Endothelial cell of umbilical vein (primary cell): ENCODE results near the gene PCNT.

ENCODE experiments used
- CTCF ChIP-seq, 2 donors: IDR thresholded peaks; 1 replicate in 1 of 2; 2 replicates in 1 of 2; pipeline ENCODE4 v1.5.1; 2011; ENCODE audit warnings: low read length in 2 of 2, mild to moderate bottlenecking in 2 of 2, moderate library complexity in 2 of 2, control low read depth in 1 of 2, inconsistent platforms in 1 of 2, low read depth in 1 of 2; ENCODE audit not compliant: insufficient read depth in 1 of 2; ENCODE audit errors: extremely low read depth in 1 of 2
- EZH2 ChIP-seq: IDR thresholded peaks from 2 replicates; pipeline ENCODE4 v1.6.1; 2012; ENCODE audit warnings: borderline replicate concordance, low read depth, mild to moderate bottlenecking, moderate library complexity, low read length, inconsistent platforms; ENCODE audit not compliant: severe bottlenecking
- FOS ChIP-seq: IDR thresholded peaks from 2 replicates; pipeline ENCODE4 v1.6.1; 2011; ENCODE audit warnings: mild to moderate bottlenecking, low read length, moderate library complexity, borderline replicate concordance; ENCODE audit not compliant: insufficient read depth
- GATA2 ChIP-seq: IDR thresholded peaks from 2 replicates; pipeline ENCODE4 v1.7.0; 2011; ENCODE audit warnings: low read depth, mild to moderate bottlenecking, moderate library complexity, mixed read lengths, low read length; ENCODE audit not compliant: insufficient read length, insufficient read depth
- JUN ChIP-seq: IDR thresholded peaks from 2 replicates; pipeline ENCODE4 v1.6.1; 2011; ENCODE audit warnings: borderline replicate concordance, low read depth; ENCODE audit not compliant: insufficient read length, insufficient read depth
- MAX ChIP-seq: IDR thresholded peaks from 2 replicates; pipeline ENCODE4 v1.6.1; 2011; ENCODE audit not compliant: insufficient read depth, insufficient read length
- MYC ChIP-seq: IDR thresholded peaks from one replicate; pipeline ENCODE4 v1.6.1; 2011; ENCODE audit warnings: mild to moderate bottlenecking, low read depth, low read length
- POLR2A ChIP-seq: IDR thresholded peaks from 2 replicates; pipeline ENCODE4 v1.6.1; 2012; ENCODE audit warnings: low read depth, mild to moderate bottlenecking, control low read depth, low read length
- POLR2AphosphoS5 ChIP-seq: IDR thresholded peaks from 2 replicates; pipeline ENCODE4 v1.6.1; 2012; ENCODE audit warnings: low read depth, mild to moderate bottlenecking, control low read depth, low read length, moderate library complexity; ENCODE audit not compliant: insufficient read depth

GRCh38 chr21:46354518-46354917 lies 30.6 kb downstream of the PCNT start:
- TF ChIP-seq CTCF (IDR thresholded peaks at IDR 0.05; ENCODE audit: extremely low read depth in 1 of 2, insufficient read depth in 1 of 2, low read depth in 1 of 2, low read length in 2 of 2) (no peak), JUN (no peak), POLR2AphosphoS5 (no peak), POLR2A (no peak), GATA2 (no peak), EZH2 (no peak), MAX (no peak), MYC (no peak), FOS (no peak)
